ENCODE results near the gene KANK2. TPM values are rescaled to one million over a fixed set of nuclear protein-coding genes. Genes with fewer than 3 reads are reported as not detected.

KANK2 gene
- total and polyA plus RNA-seq, 2 experiments from 2014 or later: 15.9 to 65.4 TPM

DNA sequence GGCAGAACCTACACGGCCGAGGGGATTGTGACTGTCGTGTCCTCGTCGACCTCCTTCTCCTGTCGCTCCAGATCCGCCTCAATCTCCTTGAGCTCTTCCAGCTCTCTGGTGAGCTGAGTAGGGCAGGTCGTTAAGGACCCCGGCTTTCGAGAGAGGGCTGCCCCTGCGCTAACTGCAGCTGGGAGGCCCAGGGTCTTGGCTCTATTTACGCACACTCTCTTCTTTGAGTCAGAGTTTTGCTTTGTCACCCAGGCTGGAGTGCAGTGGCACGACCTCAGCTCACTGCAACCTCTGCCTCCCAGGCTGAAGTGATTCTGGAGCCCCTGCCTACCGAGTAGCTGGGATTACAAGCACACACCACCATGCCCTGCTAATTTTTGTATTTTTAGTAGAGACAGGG is 49.3 kb downstream of the KANK2 start:
- H3K4me3 ChIP-seq: no peak overlapping the region
- H3K27me3 ChIP-seq (ENCODE audit: insufficient read depth): no peaks in the 10 kb centered on the region
- H3K27me3 Mint-ChIP-seq (ENCODE audit: insufficient read depth, low read depth, poor library complexity): peaks cover 1% of the 10 kb centered on the region
- no peaks in the 10 kb centered on the region for H3K9me2 ChIP-seq (ENCODE audit: insufficient read depth)
- peaks cover 58% of the 10 kb centered on the region for H3K36me3 Mint-ChIP-seq (ENCODE audit: low read depth)
- peaks cover 15% of the 10 kb centered on the region for H3K79me2 ChIP-seq (replicated peaks; ENCODE audit: insufficient read depth)
- peaks cover 14% of the 10 kb centered on the region for H3K36me3 ChIP-seq (ENCODE audit: insufficient read depth)
- ATAC-seq (no peak), DNase-seq (ENCODE audit: low spot score) (no peak)
- peaks cover 9% of the 10 kb centered on the region for H3K4me1 Mint-ChIP-seq
- H3K27ac ChIP-seq (ENCODE audit: low read depth): no peak overlapping the region
- H2AFZ ChIP-seq: no peak overlapping the region
- H3K27ac Mint-ChIP-seq: no peak overlapping the region
- H3K4me2 ChIP-seq: no peak overlapping the region
- no peak overlapping the region for H3K4me3 Mint-ChIP-seq
- no peaks in the 10 kb centered on the region for H3K9me3 Mint-ChIP-seq
- peaks cover 3% of the 10 kb centered on the region for H4K20me1 ChIP-seq (replicated peaks; ENCODE audit: insufficient read depth)
- TF ChIP-seq ZNF331 (CRISPR knock-in tag; IDR thresholded peaks at IDR 0.05; ENCODE audit: low read depth) (no peak), POLR2AphosphoS5 (IDR thresholded peaks at IDR 0.05; ENCODE audit: low read depth) (no peak), EZH2 (IDR thresholded peaks at IDR 0.05; ENCODE audit: low read depth, unreplicated experiment) (no peak), JUNB (IDR thresholded peaks at IDR 0.05; ENCODE audit: unreplicated experiment) (no peak), ZNF114 (CRISPR knock-in tag; IDR thresholded peaks at IDR 0.05) (no peak), EZH2phosphoT487 (IDR thresholded peaks at IDR 0.05; ENCODE audit: unreplicated experiment) (no peak), NANOG (IDR thresholded peaks at IDR 0.05; ENCODE audit: borderline replicate concordance) (no peak), CREB1 (CRISPR knock-in tag; IDR thresholded peaks at IDR 0.05; ENCODE audit: low read depth) (no peak)
- TF ChIP-seq, protein P1, sequence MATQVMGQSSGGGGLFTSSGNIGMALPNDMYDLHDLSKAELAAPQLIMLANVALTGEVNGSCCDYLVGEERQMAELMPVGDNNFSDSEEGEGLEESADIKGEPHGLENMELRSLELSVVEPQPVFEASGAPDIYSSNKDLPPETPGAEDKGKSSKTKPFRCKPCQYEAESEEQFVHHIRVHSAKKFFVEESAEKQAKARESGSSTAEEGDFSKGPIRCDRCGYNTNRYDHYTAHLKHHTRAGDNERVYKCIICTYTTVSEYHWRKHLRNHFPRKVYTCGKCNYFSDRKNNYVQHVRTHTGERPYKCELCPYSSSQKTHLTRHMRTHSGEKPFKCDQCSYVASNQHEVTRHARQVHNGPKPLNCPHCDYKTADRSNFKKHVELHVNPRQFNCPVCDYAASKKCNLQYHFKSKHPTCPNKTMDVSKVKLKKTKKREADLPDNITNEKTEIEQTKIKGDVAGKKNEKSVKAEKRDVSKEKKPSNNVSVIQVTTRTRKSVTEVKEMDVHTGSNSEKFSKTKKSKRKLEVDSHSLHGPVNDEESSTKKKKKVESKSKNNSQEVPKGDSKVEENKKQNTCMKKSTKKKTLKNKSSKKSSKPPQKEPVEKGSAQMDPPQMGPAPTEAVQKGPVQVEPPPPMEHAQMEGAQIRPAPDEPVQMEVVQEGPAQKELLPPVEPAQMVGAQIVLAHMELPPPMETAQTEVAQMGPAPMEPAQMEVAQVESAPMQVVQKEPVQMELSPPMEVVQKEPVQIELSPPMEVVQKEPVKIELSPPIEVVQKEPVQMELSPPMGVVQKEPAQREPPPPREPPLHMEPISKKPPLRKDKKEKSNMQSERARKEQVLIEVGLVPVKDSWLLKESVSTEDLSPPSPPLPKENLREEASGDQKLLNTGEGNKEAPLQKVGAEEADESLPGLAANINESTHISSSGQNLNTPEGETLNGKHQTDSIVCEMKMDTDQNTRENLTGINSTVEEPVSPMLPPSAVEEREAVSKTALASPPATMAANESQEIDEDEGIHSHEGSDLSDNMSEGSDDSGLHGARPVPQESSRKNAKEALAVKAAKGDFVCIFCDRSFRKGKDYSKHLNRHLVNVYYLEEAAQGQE (IDR thresholded peaks at IDR 0.05; ENCODE audit: unreplicated experiment): no peak
- TF ChIP-seq, protein P2, sequence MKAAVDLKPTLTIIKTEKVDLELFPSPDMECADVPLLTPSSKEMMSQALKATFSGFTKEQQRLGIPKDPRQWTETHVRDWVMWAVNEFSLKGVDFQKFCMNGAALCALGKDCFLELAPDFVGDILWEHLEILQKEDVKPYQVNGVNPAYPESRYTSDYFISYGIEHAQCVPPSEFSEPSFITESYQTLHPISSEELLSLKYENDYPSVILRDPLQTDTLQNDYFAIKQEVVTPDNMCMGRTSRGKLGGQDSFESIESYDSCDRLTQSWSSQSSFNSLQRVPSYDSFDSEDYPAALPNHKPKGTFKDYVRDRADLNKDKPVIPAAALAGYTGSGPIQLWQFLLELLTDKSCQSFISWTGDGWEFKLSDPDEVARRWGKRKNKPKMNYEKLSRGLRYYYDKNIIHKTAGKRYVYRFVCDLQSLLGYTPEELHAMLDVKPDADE (IDR thresholded peaks at IDR 0.05): no peak
- TF ChIP-seq, protein P3, sequence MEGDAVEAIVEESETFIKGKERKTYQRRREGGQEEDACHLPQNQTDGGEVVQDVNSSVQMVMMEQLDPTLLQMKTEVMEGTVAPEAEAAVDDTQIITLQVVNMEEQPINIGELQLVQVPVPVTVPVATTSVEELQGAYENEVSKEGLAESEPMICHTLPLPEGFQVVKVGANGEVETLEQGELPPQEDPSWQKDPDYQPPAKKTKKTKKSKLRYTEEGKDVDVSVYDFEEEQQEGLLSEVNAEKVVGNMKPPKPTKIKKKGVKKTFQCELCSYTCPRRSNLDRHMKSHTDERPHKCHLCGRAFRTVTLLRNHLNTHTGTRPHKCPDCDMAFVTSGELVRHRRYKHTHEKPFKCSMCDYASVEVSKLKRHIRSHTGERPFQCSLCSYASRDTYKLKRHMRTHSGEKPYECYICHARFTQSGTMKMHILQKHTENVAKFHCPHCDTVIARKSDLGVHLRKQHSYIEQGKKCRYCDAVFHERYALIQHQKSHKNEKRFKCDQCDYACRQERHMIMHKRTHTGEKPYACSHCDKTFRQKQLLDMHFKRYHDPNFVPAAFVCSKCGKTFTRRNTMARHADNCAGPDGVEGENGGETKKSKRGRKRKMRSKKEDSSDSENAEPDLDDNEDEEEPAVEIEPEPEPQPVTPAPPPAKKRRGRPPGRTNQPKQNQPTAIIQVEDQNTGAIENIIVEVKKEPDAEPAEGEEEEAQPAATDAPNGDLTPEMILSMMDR (conservative IDR thresholded peaks at IDR 0.05; ENCODE audit: low read depth in 2 of 2): no peak
- H3K4me1 ChIP-seq (ENCODE audit: insufficient read depth): peaks cover 11% of the 10 kb centered on the region
- H3F3A ChIP-seq (replicated peaks; ENCODE audit: low read depth): peaks cover 23% of the 10 kb centered on the region

All from GM23338 (cell line).